Activated CD4-positive, alpha-beta T cell treated with anti-CD3 and anti-CD28 coated beads, Interleukin-2, Interleukin-4, amounts not matched to agents 100 ng/mL and 50 ng/mL, durations not matched to agents 16 hours and 8 hours (primary cell): ENCODE results near the gene FAM241B.

ENCODE experiments used
- DNase-seq: peaks from one replicate; pipeline ENCODE4 v3.0.0-alpha.2; 2020; ENCODE audit warnings: low spot score

Gene FAM241B

DNA sequence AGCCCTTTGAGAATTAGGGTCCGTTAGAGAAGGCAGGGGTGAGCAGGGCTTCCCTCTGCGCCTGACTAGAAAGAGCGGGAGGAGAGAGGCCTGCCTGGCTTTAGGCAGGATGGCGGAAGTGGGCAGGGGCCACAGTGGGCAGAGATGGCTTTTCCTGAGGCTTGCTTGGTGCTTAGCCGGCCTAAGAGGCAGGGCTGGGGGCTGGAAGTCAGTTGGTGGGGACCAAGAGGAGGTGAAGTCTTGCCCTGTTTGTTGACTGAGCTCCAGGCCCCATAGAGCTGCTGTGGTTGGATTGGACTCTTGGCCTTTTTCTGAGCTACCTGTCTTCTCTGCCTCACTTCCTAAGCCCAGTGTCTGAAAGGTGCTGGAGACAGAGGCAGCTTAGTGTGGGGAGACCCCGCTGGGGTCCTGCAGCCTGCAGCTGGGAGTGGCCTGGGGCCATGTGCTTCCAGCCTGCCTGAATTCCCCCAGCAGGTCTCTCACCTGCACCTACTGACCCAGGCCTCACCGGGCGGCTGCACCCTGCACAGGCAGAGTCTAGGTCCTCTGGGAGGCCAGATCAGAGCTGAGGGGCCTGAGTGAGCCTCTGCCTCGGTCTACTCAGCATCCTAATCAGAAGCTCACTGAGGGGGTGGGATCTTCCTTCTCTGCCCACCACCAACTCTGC lies 4.8 kb downstream of the FAM241B start:
- DNase-seq = no peak

DNA sequence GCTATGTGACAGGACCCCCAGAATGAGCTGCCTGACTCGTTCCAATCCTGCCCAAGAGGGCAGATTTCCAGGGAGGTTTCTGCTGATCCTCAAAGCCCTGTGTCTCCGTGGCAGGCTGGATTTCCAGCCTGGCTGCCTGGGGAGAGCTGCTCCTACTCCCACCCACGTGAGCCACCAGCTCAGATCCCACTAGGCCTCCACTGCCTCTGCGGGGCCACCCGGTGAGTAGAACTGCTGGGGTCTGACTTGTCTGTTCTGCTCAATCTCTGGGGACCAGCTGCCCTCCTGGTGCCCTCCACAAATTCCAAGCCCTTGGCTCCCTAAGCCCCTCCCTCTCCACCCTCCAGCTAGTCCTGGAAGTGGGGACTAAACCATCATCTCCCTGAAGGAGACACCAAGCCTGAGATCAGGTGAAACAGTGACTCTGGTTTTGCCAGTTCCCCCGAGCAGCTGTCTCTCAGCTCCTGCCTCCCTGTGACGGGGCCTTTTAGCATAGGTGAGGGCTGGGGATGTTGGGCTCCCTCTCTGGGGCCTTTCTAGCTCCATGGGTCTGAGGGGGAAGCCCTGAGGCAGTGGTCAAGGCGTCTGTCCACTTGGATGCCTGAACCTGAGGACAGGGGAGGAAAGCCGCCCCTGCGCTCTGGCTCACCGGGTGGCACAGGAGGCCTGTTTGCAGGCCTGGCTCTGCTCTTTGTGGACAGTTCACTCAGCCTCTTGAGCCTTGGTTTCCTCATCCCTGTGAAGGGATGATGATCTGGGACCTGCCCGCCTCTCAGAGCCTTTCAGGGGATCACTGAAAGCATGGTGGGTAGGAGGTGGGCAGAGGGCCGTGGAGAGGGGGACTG lies 5.6 kb downstream of the FAM241B start:
- no peak for DNase-seq

DNA sequence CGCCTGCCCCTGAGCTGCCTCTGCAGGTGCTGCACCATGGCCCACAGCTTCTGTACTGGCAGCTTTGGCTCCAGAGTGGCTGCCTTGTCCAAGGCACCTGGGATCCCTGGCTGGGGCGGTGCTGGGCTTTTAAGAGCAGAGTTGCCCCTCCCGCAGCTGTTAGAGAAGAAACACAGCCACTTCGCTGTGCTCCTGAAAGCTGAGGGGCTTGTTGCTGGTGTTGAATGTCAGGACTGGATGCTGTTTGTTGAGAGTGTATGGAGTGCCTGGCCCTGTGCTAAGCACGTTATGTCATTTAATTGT lies 6.2 kb downstream of the FAM241B start:
- DNase-seq = no peak

DNA sequence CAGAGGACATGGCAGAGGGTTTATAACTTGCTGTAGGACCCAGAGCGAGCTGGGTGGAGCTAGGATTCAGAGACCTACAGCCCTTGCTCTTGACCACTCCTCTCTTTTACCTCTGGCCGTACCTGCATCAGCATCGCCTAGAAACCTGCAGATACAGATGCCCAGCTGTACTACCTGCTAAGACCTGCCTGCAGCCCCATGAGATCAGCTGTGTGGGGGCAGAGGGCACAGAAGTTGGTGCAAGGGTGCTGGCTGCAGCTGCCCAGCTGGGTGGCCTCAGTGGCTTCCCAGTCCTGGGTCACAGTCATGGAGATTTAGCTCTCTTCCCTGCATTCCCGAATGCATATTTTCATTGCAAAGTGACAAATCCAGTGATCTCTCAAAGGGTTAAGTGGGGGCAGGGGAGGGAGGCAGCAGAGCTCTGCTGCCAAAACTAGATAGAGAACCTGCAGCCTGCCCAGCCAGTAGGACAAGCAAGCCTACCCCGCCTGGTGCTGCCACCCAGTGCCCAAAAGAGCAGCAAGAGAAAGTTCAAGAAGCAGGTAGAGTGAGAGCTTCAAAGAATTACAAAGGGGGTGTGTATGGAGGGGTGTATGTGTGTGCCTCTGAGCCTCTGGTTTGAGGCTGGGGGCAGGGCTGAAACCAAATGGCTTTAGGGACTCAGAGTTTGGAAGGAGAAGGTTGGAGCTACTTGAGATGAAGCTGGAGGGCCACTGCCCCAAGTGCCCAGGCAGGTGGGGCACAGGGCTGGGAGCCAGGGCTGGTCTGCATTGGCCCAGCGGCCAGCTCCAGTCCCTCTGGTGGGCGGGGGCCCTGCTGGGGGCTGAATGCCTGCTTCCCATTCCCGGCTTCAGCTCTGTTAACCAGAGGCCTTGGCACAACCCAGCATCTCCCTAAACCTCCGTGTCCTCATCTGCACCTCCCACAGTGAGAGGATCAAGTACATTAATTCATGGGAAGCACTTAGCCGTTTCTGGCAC lies 6.9 kb downstream of the FAM241B start:
- no peak for DNase-seq

DNA sequence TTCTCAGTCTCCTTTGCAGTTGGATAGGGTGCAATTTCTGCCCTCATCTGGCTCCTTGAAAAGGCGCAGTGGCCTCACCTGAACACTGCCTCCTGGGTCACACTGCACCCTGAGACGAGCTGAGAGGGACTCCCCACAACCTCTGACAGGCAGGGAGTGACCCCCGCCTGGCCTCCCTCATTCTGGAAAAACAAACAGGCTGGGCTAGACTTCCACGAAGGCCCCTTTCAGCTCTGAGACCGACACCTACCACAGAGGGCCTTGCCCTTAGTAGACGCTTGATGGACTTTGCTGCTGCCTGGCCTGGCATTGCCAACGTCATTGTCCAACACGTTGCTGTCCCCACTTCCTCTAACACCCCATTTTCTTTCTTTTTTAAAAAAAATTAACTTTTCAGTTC lies 8.6 kb downstream of the FAM241B start:
- DNase-seq = no peak

DNA sequence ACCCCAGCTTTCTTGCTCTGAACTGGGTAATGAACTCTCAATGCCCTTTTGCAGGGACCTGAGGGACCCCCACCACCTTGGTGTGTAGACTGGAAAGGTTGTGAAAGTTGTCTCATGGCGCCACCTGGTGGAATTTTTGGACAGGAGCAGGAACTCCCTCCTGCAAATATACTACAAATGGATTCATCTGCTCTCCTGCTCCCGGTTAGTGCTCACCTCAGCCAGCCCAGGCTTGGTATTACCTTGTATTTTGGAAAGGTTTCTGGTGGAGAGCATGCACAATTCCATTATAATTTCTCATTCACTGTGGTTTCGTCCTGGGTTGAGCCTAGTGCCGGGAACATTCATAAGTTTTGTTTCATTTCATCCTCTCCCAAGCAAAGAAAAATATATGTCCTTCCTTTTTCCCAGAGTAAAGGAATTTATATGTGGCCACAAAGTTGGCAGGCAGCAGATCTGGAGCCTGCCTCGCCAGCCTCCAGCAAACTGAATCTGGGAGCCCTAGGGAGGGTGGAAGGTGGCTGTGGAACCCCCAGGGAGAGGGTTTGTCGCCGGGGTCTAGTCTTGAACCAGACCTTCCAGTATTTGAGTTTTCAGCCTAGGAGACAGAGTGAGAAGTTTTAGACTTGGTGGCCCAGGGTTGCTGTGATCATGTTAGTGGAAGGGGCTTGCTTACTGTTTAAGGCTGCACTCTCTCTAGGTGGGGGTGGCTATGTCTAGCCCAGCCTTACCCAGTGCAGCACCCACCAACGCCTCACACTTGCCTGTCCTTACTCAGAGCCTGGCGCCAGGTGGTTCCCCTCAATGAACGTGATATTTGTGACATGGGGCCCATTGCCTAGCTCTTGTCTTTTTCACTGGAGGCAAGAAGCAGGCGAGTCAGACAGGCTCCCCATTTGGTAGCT lies 9.5 kb downstream of the FAM241B start:
- DNase-seq = peak; percentile 60

DNA sequence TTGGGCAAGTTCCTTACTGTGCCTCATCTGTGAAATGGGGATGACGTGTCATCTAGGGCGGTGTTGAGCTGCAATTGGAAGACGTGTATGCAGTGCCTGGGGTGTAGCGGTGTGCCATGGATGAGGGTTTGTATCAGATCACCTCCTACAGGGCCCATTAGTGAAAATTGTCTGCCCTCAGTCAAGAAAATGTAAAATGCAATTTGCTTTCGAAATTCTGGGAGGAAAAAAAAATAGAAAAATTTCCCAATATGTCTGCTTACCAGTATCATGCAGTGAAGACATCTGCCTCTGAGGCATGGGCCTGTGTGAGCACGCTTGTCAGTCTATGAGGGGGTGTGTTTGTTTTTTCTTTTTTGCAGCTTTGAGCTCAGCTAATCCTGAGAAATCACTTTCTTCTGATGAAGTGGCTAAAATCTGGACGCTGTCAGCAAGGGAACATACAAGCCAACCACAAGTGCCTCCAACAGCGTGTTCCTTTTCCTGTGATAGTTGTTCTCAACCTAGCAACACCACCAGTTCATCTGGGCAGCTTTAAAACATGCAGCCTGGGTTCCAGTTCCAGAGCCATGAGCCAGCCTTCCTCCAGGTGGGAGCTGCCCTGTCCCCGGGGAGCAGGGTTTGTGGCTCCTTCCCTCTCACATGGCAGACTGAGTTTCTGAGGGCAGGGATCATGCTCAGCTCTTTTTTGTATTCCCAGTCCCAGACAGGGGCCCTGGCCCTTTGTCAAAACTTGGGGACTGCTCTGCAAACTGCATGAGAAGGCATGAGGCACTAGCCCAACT lies 10.3 kb downstream of the FAM241B start:
- no peak for DNase-seq

DNA sequence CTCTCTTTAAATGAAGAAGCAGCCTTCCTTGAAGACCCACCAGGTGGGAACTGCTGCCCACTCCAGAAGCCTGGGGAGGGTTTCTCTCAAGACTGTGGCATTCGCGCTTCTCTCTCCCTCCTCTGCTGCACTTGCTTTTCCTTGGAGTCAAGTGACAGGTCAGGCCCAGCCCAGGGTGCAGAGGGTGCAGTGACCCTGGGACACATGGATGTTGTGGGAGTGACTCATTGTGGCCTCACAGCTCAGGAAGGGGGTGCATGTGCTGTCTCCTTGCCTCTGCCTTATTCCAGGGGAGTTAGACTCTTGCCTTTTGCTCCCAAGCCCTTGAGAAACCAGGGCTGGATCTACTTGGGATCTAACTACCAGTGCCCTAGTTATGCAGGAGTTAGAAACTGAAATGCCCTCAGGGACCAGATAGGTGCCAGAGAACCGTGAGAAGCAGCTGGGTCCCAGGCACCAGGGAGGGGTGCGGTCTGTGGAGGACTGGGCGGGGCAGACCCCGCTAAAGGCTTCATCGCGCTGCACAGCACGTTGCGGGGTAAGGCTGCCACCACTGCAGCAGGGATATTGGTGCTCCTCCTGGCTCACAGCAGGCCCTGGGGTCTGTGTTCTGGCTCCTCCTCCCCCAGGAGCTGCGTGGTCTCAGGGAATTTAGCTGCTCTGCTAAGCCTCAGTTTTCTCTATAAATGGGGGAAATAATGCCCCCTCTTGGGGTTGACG lies 11.4 kb downstream of the FAM241B start:
- no peak for DNase-seq

DNA sequence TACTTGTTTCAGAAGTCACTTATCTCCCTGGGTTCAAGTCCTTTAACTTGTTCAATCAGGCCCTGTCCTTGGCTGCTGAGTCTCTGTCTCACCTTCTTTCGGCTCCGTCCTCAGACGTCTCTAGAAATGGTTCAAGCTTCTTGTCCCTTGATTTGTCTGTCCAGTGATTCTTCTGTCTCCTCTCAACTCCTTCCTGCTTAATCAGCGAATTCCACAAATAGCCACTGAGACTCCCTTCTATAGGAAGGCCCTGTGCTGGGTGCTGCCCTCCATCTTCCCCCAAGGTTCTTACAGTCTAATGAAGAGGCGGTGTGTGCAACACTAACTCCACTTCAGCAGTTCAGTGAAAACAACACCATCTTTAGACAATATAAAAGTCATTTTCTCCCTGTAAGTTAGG lies 12.7 kb downstream of the FAM241B start:
- no peak for DNase-seq

DNA sequence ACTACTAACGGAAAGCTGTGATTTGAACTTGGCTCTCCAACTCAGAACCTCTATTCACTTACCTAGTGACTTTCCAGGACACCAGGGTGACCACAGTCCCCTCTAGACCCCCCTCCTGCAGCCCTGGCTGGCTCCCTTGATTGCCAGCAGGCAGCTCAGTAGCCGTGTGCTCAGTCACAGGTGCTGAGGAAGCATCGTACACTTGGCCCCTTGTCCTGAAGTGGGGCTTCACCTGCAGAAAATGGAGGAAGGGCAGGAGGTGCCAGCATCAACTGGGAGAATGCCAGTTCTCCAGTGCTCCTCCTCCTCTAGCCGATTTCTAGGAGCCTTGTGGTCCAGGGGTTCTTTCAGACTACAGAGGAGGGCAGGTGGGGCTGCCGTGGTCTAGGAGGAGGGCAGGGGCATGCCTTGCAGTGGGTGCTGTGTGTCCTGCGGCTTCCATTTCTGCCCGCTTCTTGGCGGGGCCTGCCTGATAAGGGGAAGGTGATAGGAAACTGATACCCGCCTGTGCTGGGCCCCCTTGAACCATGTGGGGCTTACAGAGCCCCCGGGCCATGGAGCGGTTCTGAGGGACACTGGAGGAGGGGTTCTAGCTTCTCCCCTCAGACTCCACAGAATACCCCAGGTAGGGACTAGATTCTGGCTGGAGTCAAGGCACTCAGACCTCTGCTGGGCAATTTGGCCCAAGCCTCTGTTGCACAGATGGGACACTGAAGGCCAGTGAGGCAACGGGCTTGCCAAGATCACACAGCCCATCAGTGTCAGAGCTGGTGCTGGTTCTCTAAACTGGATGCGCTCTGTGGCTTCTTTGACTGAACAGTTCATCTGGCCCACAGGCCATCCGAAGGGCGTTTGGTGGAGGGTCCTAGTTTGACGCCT lies 14.0 kb downstream of the FAM241B start:
- no peak for DNase-seq

DNA sequence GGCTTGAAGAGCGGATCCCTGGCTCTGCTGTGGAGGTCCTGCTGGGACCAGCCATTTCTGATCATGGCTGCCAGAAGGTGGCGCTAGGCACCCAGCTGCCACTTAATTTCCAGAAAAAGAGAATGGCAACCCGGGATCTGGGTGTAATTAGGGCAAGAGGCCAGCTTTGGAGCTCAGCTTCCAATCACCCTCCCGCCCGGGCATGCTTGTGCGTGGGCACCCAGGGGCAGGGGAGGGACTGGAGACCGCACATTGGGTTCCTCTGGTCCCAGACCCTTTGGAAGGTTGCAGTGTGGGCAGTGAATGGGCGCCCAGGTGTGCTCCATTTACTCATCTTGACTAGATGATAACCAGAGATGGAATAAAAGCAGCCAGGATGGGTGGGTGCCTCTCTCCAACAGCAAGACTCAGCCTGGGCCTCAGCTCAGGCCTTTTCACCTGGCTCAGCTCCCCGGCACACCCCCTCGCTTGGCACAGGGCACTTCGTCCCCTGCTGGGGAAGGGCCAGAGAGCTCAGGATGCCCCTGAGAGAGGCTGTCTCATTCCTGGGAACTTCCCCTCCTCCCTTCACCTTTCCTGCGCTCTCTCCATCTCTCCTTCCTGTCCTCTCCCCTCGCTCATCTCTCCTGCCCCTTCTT lies 14.7 kb downstream of the FAM241B start:
- peak; percentile 47 for DNase-seq

DNA sequence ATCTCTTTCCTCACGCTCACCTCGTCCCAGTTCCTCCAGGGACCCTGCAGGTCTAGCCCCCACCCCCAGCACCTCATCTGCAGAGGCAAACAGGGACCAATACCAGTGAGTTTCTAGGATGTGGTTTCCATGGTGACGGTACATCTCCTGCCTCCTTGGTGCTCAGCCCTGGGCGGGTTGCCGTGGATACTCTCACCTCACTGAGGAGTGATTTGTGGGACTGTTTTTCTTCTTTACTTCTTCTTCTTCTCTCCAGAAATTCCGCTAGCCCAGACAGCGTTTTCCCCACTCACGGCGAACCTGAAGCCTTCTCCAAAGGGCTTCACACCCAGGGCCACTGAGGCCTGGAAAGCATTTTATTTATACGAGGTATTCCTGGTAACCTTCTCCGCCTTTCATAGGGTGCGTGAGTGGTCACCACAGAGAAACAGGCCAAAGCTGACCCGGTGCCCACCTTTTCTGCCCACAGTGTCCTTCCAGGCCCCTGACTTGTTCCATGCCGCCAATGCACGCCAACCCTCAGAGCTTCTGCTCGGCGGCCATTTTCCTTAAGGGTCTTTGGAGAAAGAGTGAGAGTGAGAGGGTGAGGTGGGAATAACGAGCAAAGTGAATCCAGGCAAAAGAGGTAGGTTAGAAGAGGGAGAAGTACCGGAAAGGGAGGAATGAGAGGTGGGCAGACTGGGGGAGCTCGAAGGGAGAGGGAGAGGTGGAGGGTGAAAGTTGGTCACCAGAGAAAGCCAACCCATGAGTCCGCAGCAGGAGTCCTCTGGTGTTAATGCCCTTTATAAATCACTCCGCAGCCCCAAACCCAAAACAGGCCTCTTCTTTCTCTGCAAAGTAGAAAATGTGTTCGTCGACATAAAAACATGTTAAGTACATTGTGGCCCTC lies 15.5 kb downstream of the FAM241B start:
- DNase-seq = no peak

DNA sequence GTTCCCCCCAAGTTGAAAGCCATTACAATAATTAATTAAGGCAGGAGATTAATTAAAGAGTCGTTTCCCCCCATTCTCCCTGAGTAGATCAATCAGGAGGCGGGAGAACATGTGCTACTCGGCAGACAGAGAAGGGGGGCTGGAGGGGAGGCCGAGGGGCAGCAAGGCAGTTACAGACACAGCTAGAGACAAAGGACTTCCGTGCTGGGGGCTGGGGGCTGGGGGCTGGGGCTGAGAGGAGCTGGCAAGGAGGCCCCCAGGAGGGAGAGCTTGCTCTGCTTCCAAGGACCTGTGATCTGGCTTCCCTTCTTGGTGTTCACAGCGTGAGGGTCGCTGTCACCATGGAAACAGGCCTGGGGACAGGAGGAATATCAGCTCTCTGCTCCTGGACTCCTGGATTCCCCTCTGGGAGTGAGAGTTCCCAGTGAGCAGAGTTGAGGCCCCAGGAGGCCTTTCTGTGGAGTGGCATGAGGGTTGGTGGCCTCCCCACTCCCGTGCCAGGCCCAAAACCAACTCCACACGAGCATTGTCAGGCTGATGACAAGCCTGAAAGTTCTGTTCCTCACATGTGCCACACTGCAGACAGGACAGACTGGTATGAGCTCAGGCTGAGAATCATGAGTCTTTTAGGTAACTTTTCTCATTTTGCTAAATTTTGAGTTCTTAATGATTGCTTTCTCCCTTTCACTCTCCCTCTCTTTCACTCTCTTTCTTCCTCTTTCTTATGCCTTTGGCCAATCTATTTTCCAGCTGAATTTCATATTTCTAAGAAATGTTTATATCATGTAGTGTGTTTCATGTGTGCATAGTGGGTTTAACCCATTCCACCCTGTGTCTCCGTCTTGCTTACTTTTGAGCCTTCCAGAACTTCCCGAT lies 16.4 kb downstream of the FAM241B start:
- DNase-seq = no peak

DNA sequence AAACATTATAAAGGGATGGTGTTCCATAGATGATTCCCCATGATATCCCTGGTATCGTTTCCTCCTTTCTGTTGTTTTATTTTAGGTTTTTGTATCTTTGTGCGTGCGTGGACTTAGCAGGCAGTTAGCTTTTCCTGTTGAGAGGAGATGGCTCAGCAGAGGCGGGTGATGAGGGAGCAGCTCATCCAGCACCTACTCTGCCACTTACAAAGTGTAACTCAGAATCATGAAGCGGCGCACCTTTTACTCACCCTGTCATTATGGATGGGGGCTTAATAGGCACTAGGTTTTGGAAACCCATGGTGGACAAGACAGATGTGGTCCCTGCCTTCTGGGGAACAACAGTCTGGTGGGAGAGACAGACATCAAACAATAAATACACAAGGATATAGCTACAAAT lies 17.1 kb downstream of the FAM241B start:
- DNase-seq = no peak

DNA sequence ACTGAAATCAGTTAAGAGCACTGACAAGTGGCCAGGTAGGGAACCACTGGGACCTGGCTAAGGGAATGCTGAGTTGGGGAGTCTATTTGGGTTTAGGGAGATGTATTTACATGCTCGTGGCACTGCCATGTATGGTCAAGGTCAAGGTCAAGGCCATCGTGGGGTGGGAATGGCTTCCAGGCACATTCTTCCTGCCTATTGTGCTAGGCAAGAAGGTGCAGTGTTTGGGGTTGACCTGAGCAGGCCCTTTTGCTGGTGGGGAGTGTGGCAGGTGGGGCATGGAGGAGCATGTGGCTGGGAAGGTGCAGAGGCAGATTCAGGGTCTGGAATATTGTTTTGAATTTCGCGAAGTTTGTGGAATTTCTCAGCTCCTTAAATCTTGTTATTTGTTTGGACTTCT lies 17.8 kb downstream of the FAM241B start:
- DNase-seq = no peak

DNA sequence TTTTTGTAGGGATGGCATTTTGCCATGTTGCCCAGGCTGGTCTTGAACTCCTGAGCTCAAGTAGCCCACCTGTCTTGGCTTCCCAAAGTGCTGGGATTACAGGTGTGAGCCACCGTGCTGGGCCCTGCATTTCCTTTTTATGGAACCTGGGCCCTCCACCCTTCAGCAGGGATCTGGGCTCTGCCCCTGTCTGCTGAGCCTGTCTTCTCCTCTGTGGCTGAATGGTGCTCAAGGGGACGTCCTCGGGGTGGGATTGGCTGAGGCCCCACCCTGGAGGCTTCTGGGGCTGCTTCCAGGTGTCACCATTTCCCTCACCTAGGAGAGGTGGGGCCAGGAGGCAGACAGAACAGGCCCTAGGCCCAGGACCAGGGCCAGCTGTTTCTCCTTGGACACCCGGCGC lies 18.4 kb downstream of the FAM241B start:
- no peak for DNase-seq
